Left renal pelvis (tissue), 4 donors: ENCODE measurements around the gene RTN4IP1. TPM values are rescaled to one million over a fixed set of nuclear protein-coding genes. Genes with fewer than 3 reads are reported as not detected.
"Not testable (repeated sequence)": the region's sequence is repeated elsewhere in the genome, so short reads cannot be mapped to it uniquely, and the experiment has no call there.

Experiments
- DNase-seq, 4 donors: peaks; one replicate each; pipeline ENCODE4 v3.0.0-alpha.2; 2013; ENCODE audit warnings: low read depth in 4 of 4, low spot score in 3 of 4
- polyA plus RNA-seq, 4 donors: library from polyadenylated mRNA; unstranded; fragments of 120-200 nt; gene quantifications; one replicate each; pipeline ENCODE4 v1.2.1, GENCODE V29; 2013; ENCODE audit not compliant: insufficient read length in 4 of 4

RTN4IP1 gene
- polyA plus RNA-seq, 4 donors = 4.9 to 10.4 (median 10.1) TPM

GRCh38 chr6:106629859-106630163, 513 bp upstream of the RTN4IP1 start:
- no peak for DNase-seq

- no peak for DNase-seq
These were observed 618 bp downstream of the RTN4IP1 start for GRCh38 chr6:106628658-106629102.

DNA sequence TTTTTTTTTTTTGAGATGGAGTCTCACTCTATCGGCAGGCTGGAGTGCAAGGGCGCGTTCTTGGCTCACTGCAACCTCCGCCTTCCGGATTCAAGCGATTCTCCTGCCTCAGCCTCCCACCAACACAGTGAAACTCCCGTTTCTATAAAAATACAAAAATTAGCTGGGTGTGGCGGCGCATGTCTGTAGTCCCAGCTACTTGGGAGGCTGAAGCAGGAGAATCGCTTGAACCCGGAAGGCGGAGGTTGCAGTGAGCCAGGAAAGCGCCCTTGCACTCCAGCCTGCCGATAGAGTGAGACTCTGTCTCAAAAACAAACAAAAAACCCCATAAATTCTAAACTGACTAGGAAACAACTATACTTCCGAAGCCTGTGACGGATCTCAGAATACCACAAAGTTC, 1.5 kb downstream of the RTN4IP1 start:
- DNase-seq = not testable (repeated sequence)

DNA sequence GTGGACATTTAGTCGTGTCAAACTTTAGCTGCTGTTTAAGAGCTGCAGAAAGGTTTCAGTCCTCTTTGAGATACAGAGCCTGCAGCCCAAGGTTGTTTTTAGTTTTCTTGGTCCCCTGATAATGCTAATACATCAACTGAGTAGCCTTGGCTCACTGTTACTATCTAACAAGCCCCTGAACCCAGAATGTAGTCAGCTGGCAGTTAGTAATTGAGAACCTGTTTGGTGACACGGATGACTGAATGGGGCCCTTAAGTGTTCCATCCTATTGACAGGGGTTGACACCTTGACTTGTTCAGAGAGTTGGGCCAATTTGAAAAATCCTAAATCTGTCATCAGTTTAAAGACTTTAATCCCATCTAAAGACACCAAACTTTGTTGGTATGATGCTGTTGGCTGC, 2.8 kb downstream of the RTN4IP1 start:
- no peak for DNase-seq

DNA sequence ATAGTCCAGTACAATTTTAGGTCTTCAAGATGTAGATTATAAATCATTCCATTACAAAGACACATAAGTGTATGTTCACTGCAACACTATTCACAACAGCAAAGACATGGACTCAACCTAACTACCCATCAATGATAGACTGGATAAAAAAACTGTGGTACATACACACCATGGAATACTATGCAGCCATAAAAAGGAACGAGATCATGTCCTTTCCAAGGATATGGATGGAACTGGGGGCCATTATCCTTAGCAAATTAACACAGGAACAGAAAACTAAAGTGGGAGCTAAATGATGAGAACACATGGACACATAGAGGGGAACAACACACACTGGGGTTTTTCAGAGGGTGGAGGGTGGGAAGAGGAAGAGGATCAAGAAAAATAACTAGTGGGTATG, 6.3 kb downstream of the RTN4IP1 start:
- no peak for DNase-seq

- DNase-seq = no peak
These were observed 6.9 kb downstream of the RTN4IP1 start for GRCh38 chr6:106622412-106622811.

- no peak for DNase-seq
These were observed 8.2 kb downstream of the RTN4IP1 start for GRCh38 chr6:106620931-106621672.

- no peak for DNase-seq
These were observed 10.1 kb downstream of the RTN4IP1 start for GRCh38 chr6:106619223-106619622.

GRCh38 chr6:106618324-106618723, 11.0 kb downstream of the RTN4IP1 start:
- DNase-seq = no peak

- no peak for DNase-seq
These were observed 11.4 kb downstream of the RTN4IP1 start for GRCh38 chr6:106617857-106618256.

GRCh38 chr6:106617302-106617701, 12.0 kb downstream of the RTN4IP1 start:
- no peak for DNase-seq

- no peak for DNase-seq
These were observed 14.6 kb downstream of the RTN4IP1 start for GRCh38 chr6:106614592-106615257.

GRCh38 chr6:106614166-106614565, 15.1 kb downstream of the RTN4IP1 start:
- DNase-seq = no peak

DNA sequence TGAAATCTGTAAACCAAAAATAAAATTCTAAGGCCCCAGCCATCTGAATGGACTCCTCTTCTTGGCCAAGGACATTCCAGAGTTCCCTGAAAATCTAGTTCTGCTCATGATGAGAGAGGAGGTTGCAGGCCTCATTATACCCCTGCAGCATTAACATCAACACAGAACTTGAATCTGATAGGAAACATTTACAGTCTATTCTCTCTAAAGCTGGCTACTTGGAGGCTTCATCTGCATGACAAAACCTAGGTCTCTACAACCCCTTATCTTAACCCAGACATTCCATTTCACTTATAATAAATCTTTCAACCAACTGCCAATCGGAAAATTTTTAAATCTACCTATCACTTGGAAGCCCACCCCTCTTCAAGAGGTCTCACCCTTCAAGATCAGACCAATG, 15.7 kb downstream of the RTN4IP1 start:
- DNase-seq = no peak

DNA sequence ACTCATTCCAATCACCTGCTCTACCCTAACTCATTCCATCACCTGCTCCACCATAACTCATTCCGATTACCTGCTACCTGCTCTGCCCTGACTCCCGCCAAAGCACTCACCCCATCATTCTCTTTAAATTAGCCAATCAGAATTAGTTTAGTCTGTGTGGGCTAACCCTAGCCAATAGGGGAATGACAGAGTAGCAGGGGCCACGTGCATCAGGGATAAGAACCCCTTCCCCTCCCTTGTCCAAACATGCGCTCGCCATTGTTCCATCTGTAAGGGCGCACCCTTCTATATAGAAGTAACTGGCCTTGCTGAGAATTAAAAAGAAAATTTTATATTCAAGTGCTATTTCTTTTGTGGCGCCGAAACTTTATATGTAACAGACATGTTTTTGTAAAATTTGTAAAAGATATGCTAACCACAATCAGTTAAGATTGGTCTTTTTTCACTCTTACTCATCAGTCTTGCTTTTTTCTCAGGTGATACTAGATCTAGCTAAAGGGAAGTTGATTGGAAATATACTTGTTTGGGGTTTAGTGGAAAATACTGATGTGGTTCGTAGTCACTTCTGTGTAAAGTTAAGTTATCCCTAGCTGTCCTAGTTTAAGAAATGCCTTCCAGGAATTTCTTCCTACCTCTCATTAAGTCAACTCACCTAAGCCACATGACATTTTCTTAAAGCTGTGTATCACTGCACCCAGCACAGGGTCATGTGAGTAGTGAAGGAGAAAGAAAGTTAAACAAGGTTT, 16.5 kb downstream of the RTN4IP1 start:
- DNase-seq = no peak

- DNase-seq = no peak
These were observed 18.3 kb downstream of the RTN4IP1 start for GRCh38 chr6:106611030-106611429.

- DNase-seq = no peak
These were observed 19.6 kb downstream of the RTN4IP1 start for GRCh38 chr6:106609699-106610098.

DNA sequence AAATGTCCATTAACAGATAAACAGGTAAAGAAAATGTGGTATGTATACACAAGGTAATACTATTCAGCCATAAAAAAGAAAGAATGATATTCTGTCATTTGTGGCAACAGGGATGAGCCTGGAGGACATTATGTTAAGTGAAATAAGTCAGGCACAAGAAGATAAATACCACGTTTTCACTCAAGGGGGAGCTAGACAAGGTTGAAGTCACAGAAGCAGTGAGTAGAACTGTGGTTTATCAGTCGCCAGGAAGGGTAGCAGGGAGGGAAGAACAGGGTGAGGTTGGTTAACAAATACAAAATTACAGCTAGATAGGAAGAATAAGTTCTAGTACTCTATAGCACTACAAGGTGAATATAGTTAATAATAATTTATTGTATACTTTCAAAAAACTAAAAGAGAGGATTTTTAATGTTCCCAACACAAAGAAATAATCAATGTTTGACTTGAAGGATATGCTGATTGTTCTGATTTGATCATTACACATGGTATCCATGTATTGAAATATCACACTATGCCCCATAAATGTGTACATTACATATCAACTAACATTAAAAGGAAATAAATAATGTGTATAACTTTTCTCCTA, 21.1 kb downstream of the RTN4IP1 start:
- no peak for DNase-seq

DNA sequence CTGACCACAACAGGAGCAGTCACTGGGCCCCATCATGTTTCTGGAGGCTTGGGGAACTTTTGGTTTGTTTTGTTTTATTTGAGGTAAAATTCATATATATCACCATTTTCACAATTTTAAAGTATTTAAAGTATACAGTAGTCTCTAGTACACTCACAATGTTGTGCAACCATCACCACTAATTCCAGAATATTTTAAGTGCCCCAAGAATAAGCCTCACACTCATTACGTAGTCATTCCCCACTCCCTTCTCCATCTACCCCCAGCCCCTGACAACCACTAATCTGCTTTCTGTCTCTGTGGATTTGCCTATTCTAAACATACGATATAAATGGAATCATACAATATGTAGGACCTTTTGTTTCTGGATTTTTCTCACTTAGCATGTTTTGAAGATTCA, 29.0 kb downstream of the RTN4IP1 start:
- no peak for DNase-seq

DNA sequence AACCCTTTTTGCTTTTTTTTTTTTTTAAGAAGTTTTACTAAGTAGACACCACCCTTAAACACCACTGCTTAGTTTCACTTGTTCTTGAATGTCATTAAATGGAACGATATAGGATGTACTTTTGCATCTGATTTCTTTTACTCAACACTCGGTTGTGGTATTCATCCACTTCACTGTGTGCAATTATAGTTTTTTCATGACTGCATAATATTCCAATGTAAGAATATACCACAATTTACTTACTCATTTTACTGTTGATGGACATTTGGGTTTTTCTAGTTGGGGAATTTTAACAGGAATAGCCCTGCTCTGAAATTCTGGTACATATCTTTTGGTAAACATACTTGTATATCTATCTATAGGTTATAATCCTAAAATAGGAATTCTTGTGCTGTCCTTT, 29.9 kb downstream of the RTN4IP1 start:
- no peak for DNase-seq

DNA sequence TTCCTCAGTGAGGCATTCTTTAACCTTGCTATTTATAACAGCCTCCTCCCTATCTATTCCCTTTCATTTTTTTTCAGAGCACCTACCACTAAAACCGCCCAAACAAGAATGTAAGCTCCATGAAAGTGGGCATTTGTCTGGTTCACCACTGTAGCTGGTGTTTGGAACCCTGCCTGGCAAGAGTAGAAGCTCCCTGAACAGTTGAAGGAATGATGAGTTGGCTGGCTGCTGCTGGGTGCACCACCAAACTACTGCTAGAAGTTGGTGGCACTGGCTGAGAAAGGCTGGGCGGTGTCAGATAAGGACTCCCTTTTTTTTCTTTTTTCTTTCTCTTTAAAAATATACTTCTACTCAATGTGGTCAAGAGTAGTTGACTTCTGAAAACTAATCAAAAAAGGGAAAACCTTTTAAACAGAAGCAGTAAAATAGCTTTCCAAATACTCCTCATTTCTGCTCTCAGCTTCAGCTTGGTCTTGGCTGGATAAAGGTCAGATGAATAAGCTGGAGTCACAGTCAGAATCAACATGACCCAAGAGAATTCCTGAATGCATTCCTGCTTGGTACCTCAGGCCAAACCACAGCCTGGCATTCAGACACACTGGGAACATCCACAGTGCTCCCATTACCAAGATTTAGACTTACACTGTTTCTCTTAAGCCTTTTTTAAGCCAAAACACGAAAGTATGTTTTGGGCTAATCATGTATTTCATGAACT, 38.0 kb downstream of the RTN4IP1 start:
- DNase-seq = no peak
